Spleen (tissue), 11 donors: ENCODE measurements around the gene RASSF3. TPM values are rescaled to one million over a fixed set of nuclear protein-coding genes. Genes with fewer than 3 reads are reported as not detected.

ENCODE experiments used
- DNase-seq: peaks from one replicate; pipeline ENCODE4 v3.0.0-alpha.2; 2020
- H3K27ac ChIP-seq, 8 donors: fragments of 200-600 bp; sonication (generic) in 7 of 8; 1 replicate in 4 of 8; 2 replicates in 4 of 8; pipeline versions ENCODE4 v1.5.0 to v1.8.0; 2016 to 2021; ENCODE audit warnings: inconsistent platforms in 4 of 8, mild to moderate bottlenecking in 4 of 8, moderate library complexity in 1 of 8
- H3K27me3 ChIP-seq, 7 donors: fragments of 200-600 bp; sonication (generic) in 6 of 7; replicated peaks in 1 of 7; 1 replicate in 4 of 7; 2 replicates in 3 of 7; pipeline versions ENCODE4 v1.5.0 to v1.8.0; 2016 to 2021; ENCODE audit warnings: inconsistent platforms in 3 of 7, mild to moderate bottlenecking in 1 of 7
- H3K36me3 ChIP-seq, 6 donors: fragments of 200-600 bp; sonication (generic) in 5 of 6; 1 replicate in 4 of 6; 2 replicates in 2 of 6; pipeline versions ENCODE4 v1.5.0 to v1.8.0; 2016 to 2021; ENCODE audit warnings: inconsistent platforms in 2 of 6
- H3K4me1 ChIP-seq, 6 donors: fragments of 200-600 bp; sonication (generic) in 5 of 6; 1 replicate in 3 of 6; 2 replicates in 3 of 6; pipeline versions ENCODE4 v1.5.0 to v1.8.0; 2016 to 2021; ENCODE audit warnings: inconsistent platforms in 3 of 6
- H3K4me3 ChIP-seq, 8 donors: fragments of 200-600 bp; sonication (generic) in 7 of 8; 1 replicate in 4 of 8; 2 replicates in 4 of 8; pipeline versions ENCODE4 v1.5.0 to v1.8.0; 2016 to 2021; ENCODE audit warnings: inconsistent platforms in 4 of 8, mild to moderate bottlenecking in 4 of 8, moderate library complexity in 2 of 8
- H3K9me3 ChIP-seq, 8 donors: fragments of 200-600 bp; sonication (generic) in 7 of 8; 1 replicate in 4 of 8; 2 replicates in 4 of 8; pipeline versions ENCODE4 v1.5.0 to v1.8.0; 2016 to 2021; ENCODE audit warnings: inconsistent platforms in 4 of 8
- CTCF ChIP-seq, 11 experiments: fragments of 200-600 bp in 7 of 11; fragments of 450-650 bp in 4 of 11; sonication (generic) in 4 of 11; IDR thresholded peaks in 8 of 11; conservative IDR thresholded peaks in 3 of 11; 1 replicate in 7 of 11; 2 replicates in 4 of 11; pipeline versions ENCODE4 v1.4.0 to v1.8.0; 2016 to 2021; ENCODE audit warnings: antibody characterized with exemption in 11 of 11, inconsistent platforms in 4 of 11, mild to moderate bottlenecking in 1 of 11
- POLR2A ChIP-seq, 3 donors: fragments of 450-650 bp; IDR thresholded peaks; one replicate each; pipeline ENCODE4 v1.5.1; 2017; ENCODE audit warnings: antibody characterized with exemption in 3 of 3, mild to moderate bottlenecking in 1 of 3
- POLR2AphosphoS5 ChIP-seq, 3 donors: sonication (generic); formaldehyde crosslinking; IDR thresholded peaks; one replicate each; pipeline ENCODE4 v1.5.1; 2017; ENCODE audit warnings: antibody characterized with exemption in 3 of 3
- WGBS, 5 donors: extraction: QIAGEN DNeasy Blood & Tissue Kit in 3 of 5; methylation state at CpG; one replicate each; pipeline versions ENCODE4 v1.1.5 to v1.1.7; 2013 to 2018; 5-methylcytosine and 5-hydroxymethylcytosine counted together
- intact Hi-C: fragments of 100-400 bp; cut with DNase I; formaldehyde crosslinking; loops from one replicate; pipeline ENCODE4 v1.15.0; 2023; ENCODE audit warnings: low total_unique reads
- polyA plus RNA-seq, 3 donors: library from polyadenylated mRNA; stranded (reverse); fragments of 200-250 nt; gene quantifications; one replicate each; pipeline ENCODE4 v1.2.1, GENCODE V29; 2013
- total RNA-seq, 7 donors: library from RNA; depleted of rRNA in 3 of 7; stranded (reverse); fragments of >200 nt in 3 of 7; fragmentation: NEBNext Ultra II Directional in 4 of 7; extraction: Animal tissue kit (Norgen Biotek cat#: 25700) in 4 of 7; gene quantifications; one replicate each; pipeline versions ENCODE4 v1.1.0 to v1.2.1, GENCODE V29; 2016 to 2021
- donor health status: healthy with polysubstance abuse.
- donor health status: DM: no; HTN: no; CAD: no; lungs with moderate emphysema.
- donor health status: DM: no; HTN: no; CAD: no.
- donor health status: Bipolar disorder and iron deficiency.
- donor health status: healthy.
- donor health status: DM: no; HTN: no; CAD: no.
- donor health status: DM: yes; HTN: yes; CAD: no.

The RASSF3 gene
- total and polyA plus RNA-seq, 10 donors: 31.0 to 120 (median 91.0) TPM

DNA sequence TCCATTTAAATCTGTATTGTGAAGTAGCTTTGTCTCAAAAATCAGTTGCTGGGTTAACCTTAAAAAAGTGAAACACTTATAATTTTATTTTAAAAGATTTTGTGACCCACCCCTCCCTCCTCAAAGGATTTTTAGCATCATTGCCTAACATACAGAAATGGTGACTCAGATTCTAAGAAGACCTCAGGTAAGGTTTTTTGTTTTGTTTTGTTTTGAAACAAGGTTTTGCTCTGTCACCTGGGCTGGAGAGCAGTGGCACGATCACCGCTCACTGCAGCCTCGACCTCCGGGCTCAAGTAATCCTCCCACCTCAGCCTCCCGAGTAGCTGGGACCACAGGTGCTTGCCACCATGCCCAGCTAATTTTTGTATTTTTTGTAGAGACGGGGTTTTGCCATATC is 74.8 kb downstream of the RASSF3 start:
- Histone ChIP-seq H3K36me3 (peaks cover 0 to 56% (median 35%) of the 10 kb centered on the region in 6 donors), H3K4me3 (peak overlapping the region in 1 of 8 donors; percentile 44), H3K27ac (peak overlapping the region in 7 of 8 donors; percentile 52 to 93 (median 86)), H3K4me1 (peaks cover 33 to 100% (median 65%) of the 10 kb centered on the region in 6 donors), H3K27me3 (no peaks in the 10 kb centered on the region), H3K9me3 (no peaks in the 10 kb centered on the region)
- peak; percentile 67 for DNase-seq
- 74 to 95% (median 91%) methylated on average over 6 of the region's 6 CpGs for WGBS, 5 donors
- TF ChIP-seq CTCF (IDR thresholded peaks at IDR 0.05 in 8 of 11, conservative IDR thresholded peaks at IDR 0.05 in 3 of 11): no peak
- no peak for TF ChIP-seq POLR2AphosphoS5 (IDR thresholded peaks at IDR 0.05)
- TF ChIP-seq POLR2A (IDR thresholded peaks at IDR 0.05): no peak
- intact Hi-C loops: no loop called here

GRCh38 chr12:64685605-64686004 is 75.3 kb downstream of the RASSF3 start:
- intact Hi-C loops: no loop called here
- Histone ChIP-seq H3K9me3 (no peaks in the 10 kb centered on the region), H3K36me3 (peaks cover 0 to 61% (median 35%) of the 10 kb centered on the region in 6 donors), H3K27me3 (no peaks in the 10 kb centered on the region), H3K4me3 (peak overlapping the region in 1 of 8 donors; percentile 44), H3K27ac (peak overlapping the region in 6 of 8 donors; percentile 52 to 93 (median 88)), H3K4me1 (peaks cover 28 to 96% (median 59%) of the 10 kb centered on the region in 6 donors)
- TF ChIP-seq POLR2AphosphoS5 (IDR thresholded peaks at IDR 0.05): no peak
- no peak for TF ChIP-seq CTCF (IDR thresholded peaks at IDR 0.05 in 8 of 11, conservative IDR thresholded peaks at IDR 0.05 in 3 of 11)
- no peak for TF ChIP-seq POLR2A (IDR thresholded peaks at IDR 0.05)
- 94 to 98% (median 95%) methylated on average over 15 of the region's 15 CpGs for WGBS, 5 donors
- DNase-seq: peak; percentile 67

DNA sequence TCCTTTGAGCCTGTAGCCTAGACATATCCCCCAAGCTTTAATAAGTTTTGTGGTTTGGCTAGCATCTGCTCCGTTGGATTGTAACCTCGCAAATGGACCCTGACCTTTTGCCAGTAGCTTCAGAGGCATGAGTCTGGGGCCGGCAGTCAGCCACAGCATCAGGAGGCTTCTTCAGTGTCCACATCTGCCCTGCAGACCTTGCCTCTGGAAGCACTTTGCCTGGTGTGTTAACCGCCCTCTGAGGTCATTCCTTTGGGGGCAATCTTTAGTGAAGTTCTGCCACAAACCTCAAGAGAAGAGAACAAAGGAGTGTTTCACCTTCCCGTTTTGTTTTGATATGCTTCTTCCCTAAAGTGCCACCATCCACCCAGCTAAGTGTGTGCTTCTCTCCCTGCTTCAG is 77.5 kb downstream of the RASSF3 start:
- no peak for DNase-seq
- H3K4me1 ChIP-seq: peaks cover 10 to 92% (median 57%) of the 10 kb centered on the region in 6 donors
- peaks cover 0 to 83% (median 45%) of the 10 kb centered on the region in 6 donors for H3K36me3 ChIP-seq
- no peaks in the 10 kb centered on the region for H3K27me3 ChIP-seq
- H3K27ac ChIP-seq: peak overlapping the region; percentile 0 to 86 (median 44)
- no peaks in the 10 kb centered on the region for H3K9me3 ChIP-seq
- intact Hi-C loops: no loop called here
- TF ChIP-seq POLR2A (IDR thresholded peaks at IDR 0.05) (no peak), POLR2AphosphoS5 (IDR thresholded peaks at IDR 0.05) (no peak), CTCF (IDR thresholded peaks at IDR 0.05 in 8 of 11, conservative IDR thresholded peaks at IDR 0.05 in 3 of 11) (no peak)
- WGBS, 5 donors: 38 to 43% (median 43%) methylated on average over 5 of the region's 5 CpGs
- H3K4me3 ChIP-seq: no peak overlapping the region

DNA sequence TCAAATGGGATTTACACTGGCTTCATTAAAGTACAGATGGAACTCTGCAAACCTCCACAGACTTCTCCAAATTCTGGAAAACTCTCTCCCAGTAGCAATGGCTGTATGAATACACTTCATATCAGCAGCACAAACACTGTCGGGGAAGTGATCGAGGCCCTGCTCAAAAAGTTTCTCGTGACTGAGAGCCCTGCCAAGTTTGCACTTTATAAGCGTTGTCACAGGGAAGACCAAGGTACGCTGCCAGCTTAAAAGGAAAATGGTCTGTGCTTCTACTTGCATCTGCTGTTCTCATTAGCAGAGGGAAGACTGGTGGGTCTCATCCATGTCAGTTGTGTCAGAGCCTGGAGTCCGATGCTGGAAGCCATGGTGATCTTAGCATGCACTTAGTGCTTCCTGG is 77.9 kb downstream of the RASSF3 start:
- intact Hi-C loops: no loop called here
- Histone ChIP-seq H3K27me3 (no peaks in the 10 kb centered on the region), H3K9me3 (no peaks in the 10 kb centered on the region), H3K27ac (peak overlapping the region in 7 of 8 donors; percentile 11 to 86 (median 45)), H3K4me3 (no peak overlapping the region), H3K36me3 (peaks cover 0 to 87% (median 48%) of the 10 kb centered on the region in 6 donors), H3K4me1 (peaks cover 6 to 92% (median 53%) of the 10 kb centered on the region in 6 donors)
- 80 to 88% (median 84%) methylated on average over 6 of the region's 6 CpGs for WGBS, 5 donors
- no peak for DNase-seq
- TF ChIP-seq CTCF (IDR thresholded peaks at IDR 0.05 in 8 of 11, conservative IDR thresholded peaks at IDR 0.05 in 3 of 11): no peak
- no peak for TF ChIP-seq POLR2A (IDR thresholded peaks at IDR 0.05)
- no peak for TF ChIP-seq POLR2AphosphoS5 (IDR thresholded peaks at IDR 0.05)
